ENCODE results near the gene RFWD3.

The RFWD3 gene

GRCh38 chr16:74623214-74623838 is 43.4 kb downstream of the RFWD3 start:
- no peaks in the 10 kb centered on the region for H3K9me2 ChIP-seq (replicated peaks; ENCODE audit: insufficient read depth, low read length)
- no peak overlapping the region for H3K4me2 ChIP-seq (ENCODE audit: low read depth, low read length)
- H4K20me1 ChIP-seq (ENCODE audit: insufficient read depth, low read length) = no peaks in the 10 kb centered on the region
- no peak overlapping the region for H3K27ac ChIP-seq (ENCODE audit: low read length)
- H3K79me2 ChIP-seq (ENCODE audit: low read length) = no peaks in the 10 kb centered on the region
- no peak overlapping the region for H3K9ac ChIP-seq (ENCODE audit: low read length)
- H3F3A ChIP-seq (ENCODE audit: insufficient read depth, low read length) = no peaks in the 10 kb centered on the region
- no peak overlapping the region for H2AFZ ChIP-seq (ENCODE audit: low read length)
- TF ChIP-seq EZH2phosphoT487 (IDR thresholded peaks at IDR 0.05; ENCODE audit: low read length) (no peak), EZH2 (optimal IDR thresholded peaks at IDR 0.05; ENCODE audit: low read depth, low read length) (no peak), CTCF (IDR thresholded peaks at IDR 0.05; ENCODE audit: low read length) (peak; percentile 45)
- no peaks in the 10 kb centered on the region for H3K4me1 ChIP-seq (ENCODE audit: low read length)
- H3K4me3 ChIP-seq (ENCODE audit: low read length) = no peak overlapping the region
- DNase-seq = peak; percentile 18
- no peaks in the 10 kb centered on the region for H3K36me3 ChIP-seq (replicated peaks; ENCODE audit: insufficient read depth, low read length)
- H3K9me3 ChIP-seq (replicated peaks; ENCODE audit: insufficient read depth, low read length) = no peaks in the 10 kb centered on the region
- H3K27me3 ChIP-seq (replicated peaks; ENCODE audit: insufficient read depth, low read length) = no peaks in the 10 kb centered on the region

GRCh38 chr16:74622005-74622404 is 44.7 kb downstream of the RFWD3 start:
- H3K79me2 ChIP-seq (ENCODE audit: low read length) = no peaks in the 10 kb centered on the region
- no peak overlapping the region for H3K27ac ChIP-seq (ENCODE audit: low read length)
- H3K4me2 ChIP-seq (ENCODE audit: low read depth, low read length) = no peak overlapping the region
- no peak for DNase-seq
- H3K4me3 ChIP-seq (ENCODE audit: low read length) = no peak overlapping the region
- H3K9me2 ChIP-seq (replicated peaks; ENCODE audit: insufficient read depth, low read length) = no peaks in the 10 kb centered on the region
- H3K36me3 ChIP-seq (replicated peaks; ENCODE audit: insufficient read depth, low read length) = no peaks in the 10 kb centered on the region
- no peak overlapping the region for H3K9ac ChIP-seq (ENCODE audit: low read length)
- H3F3A ChIP-seq (ENCODE audit: insufficient read depth, low read length) = no peaks in the 10 kb centered on the region
- H4K20me1 ChIP-seq (ENCODE audit: insufficient read depth, low read length) = no peaks in the 10 kb centered on the region
- no peaks in the 10 kb centered on the region for H3K4me1 ChIP-seq (ENCODE audit: low read length)
- H3K27me3 ChIP-seq (replicated peaks; ENCODE audit: insufficient read depth, low read length) = no peaks in the 10 kb centered on the region
- TF ChIP-seq EZH2 (optimal IDR thresholded peaks at IDR 0.05; ENCODE audit: low read depth, low read length) (no peak), CTCF (IDR thresholded peaks at IDR 0.05; ENCODE audit: low read length) (no peak), EZH2phosphoT487 (IDR thresholded peaks at IDR 0.05; ENCODE audit: low read length) (no peak)
- no peaks in the 10 kb centered on the region for H3K9me3 ChIP-seq (replicated peaks; ENCODE audit: insufficient read depth, low read length)
- H2AFZ ChIP-seq (ENCODE audit: low read length) = no peak overlapping the region

GRCh38 chr16:74617206-74617788 is 49.4 kb downstream of the RFWD3 start:
- TF ChIP-seq CTCF (IDR thresholded peaks at IDR 0.05; ENCODE audit: low read length) = no peak
- no peak for TF ChIP-seq EZH2 (optimal IDR thresholded peaks at IDR 0.05; ENCODE audit: low read depth, low read length)
- TF ChIP-seq EZH2phosphoT487 (IDR thresholded peaks at IDR 0.05; ENCODE audit: low read length) = no peak
- Histone ChIP-seq H3K9ac (ENCODE audit: low read length) (no peak overlapping the region), H3K4me1 (ENCODE audit: low read length) (no peaks in the 10 kb centered on the region), H3K27me3 (replicated peaks; ENCODE audit: insufficient read depth, low read length) (no peaks in the 10 kb centered on the region), H2AFZ (ENCODE audit: low read length) (no peak overlapping the region), H3K79me2 (ENCODE audit: low read length) (no peaks in the 10 kb centered on the region), H3K27ac (ENCODE audit: low read length) (no peak overlapping the region), H3K9me2 (replicated peaks; ENCODE audit: insufficient read depth, low read length) (no peaks in the 10 kb centered on the region), H4K20me1 (ENCODE audit: insufficient read depth, low read length) (no peaks in the 10 kb centered on the region), H3K9me3 (replicated peaks; ENCODE audit: insufficient read depth, low read length) (no peaks in the 10 kb centered on the region), H3F3A (ENCODE audit: insufficient read depth, low read length) (no peaks in the 10 kb centered on the region), H3K36me3 (replicated peaks; ENCODE audit: insufficient read depth, low read length) (no peaks in the 10 kb centered on the region), H3K4me3 (ENCODE audit: low read length) (no peak overlapping the region), H3K4me2 (ENCODE audit: low read depth, low read length) (no peak overlapping the region)
- DNase-seq = no peak
